B cell (primary cell): Measurements from ENCODE around the gene CCDC107. TPM values are rescaled to one million over a fixed set of nuclear protein-coding genes. Genes with fewer than 3 reads are reported as not detected.

Source experiments
- ATAC-seq: fragments of 200-7000 bp; cut with Tn5 transposase; one replicate; pipeline ENCODE4 v1.10.0; 2021; ENCODE audit warnings: low read depth, mild to moderate bottlenecking, moderate number of reproducible peaks, moderate library complexity
- CTCF ChIA-PET: fragments of 350-600 bp; sonication (Branson Sonifier 250); formaldehyde crosslinking; loops from one replicate; lab custom pipeline; 2021; ENCODE audit warnings: antibody characterized with exemption, inconsistent platforms; lab: Charles Lee
- POLR2A ChIA-PET: fragments of 350-600 bp; sonication (Branson Sonifier 250); formaldehyde crosslinking; loops from one replicate; lab custom pipeline; 2021; ENCODE audit warnings: antibody characterized with exemption; lab: Charles Lee
- DNase-seq: peaks from one replicate; pipeline ENCODE4 v3.0.0; 2013
- H2AFZ ChIP-seq: 2 replicates; pipeline ENCODE4 v1.6.1; 2012; ENCODE audit warnings: mild to moderate bottlenecking, low read depth, low read length; ENCODE audit not compliant: insufficient read depth, poor library complexity, severe bottlenecking
- H3K27ac ChIP-seq, 2 donors: 1 replicate in 1 of 2; 2 replicates in 1 of 2; pipeline ENCODE4 v1.5.1; 2012 to 2013; ENCODE audit warnings: low read length in 2 of 2, mild to moderate bottlenecking in 2 of 2, moderate library complexity in 1 of 2
- H3K27me3 ChIP-seq, 4 experiments: fragments of 200-600 bp in 1 of 4; sonication (generic) in 1 of 4; replicated peaks in 1 of 4; 1 replicate in 2 of 4; 2 replicates in 2 of 4; pipeline versions ENCODE4 v1.6.1 to v1.7.0; 2013 to 2016; ENCODE audit warnings: low read length in 3 of 4, mild to moderate bottlenecking in 2 of 4, mixed read lengths in 1 of 4, moderate library complexity in 1 of 4; ENCODE audit not compliant: insufficient read depth in 4 of 4, control insufficient read depth in 3 of 4; ENCODE audit errors: control extremely low read depth in 1 of 4
- H3K36me3 ChIP-seq, 2 experiments: replicated peaks in 1 of 2; 1 replicate in 1 of 2; 2 replicates in 1 of 2; pipeline versions ENCODE4 v1.6.1 to v1.7.1; 2013; ENCODE audit warnings: low read length in 1 of 2; ENCODE audit not compliant: insufficient read depth in 2 of 2, control insufficient read depth in 1 of 2; ENCODE audit errors: control extremely low read depth in 1 of 2, extremely low read depth in 1 of 2
- H3K4me1 ChIP-seq, 2 donors: fragments of 200-600 bp in 1 of 2; sonication (generic) in 1 of 2; 1 replicate in 1 of 2; 2 replicates in 1 of 2; pipeline versions ENCODE4 v1.5.1 to v1.6.1; 2013 to 2017; ENCODE audit warnings: low read length in 2 of 2; ENCODE audit not compliant: control insufficient read depth in 2 of 2, insufficient read depth in 2 of 2
- H3K4me2 ChIP-seq: replicated peaks from 2 replicates; pipeline ENCODE3; 2012; ENCODE audit warnings: mild to moderate bottlenecking, low read depth, low read length; ENCODE audit not compliant: poor library complexity, severe bottlenecking
- H3K4me3 ChIP-seq, 5 experiments: fragments of 200-600 bp in 1 of 5; sonication (generic) in 1 of 5; 1 replicate in 3 of 5; 2 replicates in 2 of 5; pipeline versions ENCODE4 v1.5.1 to v1.7.0; 2011 to 2016; ENCODE audit warnings: low read length in 4 of 5, mild to moderate bottlenecking in 4 of 5, low read depth in 2 of 5, control low read depth in 1 of 5, moderate library complexity in 1 of 5; ENCODE audit not compliant: insufficient read depth in 1 of 5; ENCODE audit errors: control extremely low read depth in 1 of 5, extremely low read depth in 1 of 5
- H3K79me2 ChIP-seq: fragments of 200-600 bp; sonication (generic); one replicate; pipeline ENCODE4 v1.6.0; 2016; ENCODE audit warnings: low read length; ENCODE audit not compliant: control insufficient read depth, insufficient read depth
- H3K9ac ChIP-seq: fragments of 200-600 bp; sonication (generic); 2 replicates; pipeline ENCODE4 v1.6.1; 2017; ENCODE audit warnings: mild to moderate bottlenecking, low read length, moderate library complexity
- H3K9me3 ChIP-seq, 3 donors: one replicate each; pipeline versions ENCODE4 v1.6.1 to v1.7.1; 2013; ENCODE audit warnings: low read length in 2 of 3; ENCODE audit not compliant: control insufficient read depth in 2 of 3, insufficient read depth in 1 of 3; ENCODE audit errors: control extremely low read depth in 1 of 3
- H4K20me1 ChIP-seq: 2 replicates; pipeline ENCODE4 v1.6.0; 2012; ENCODE audit warnings: mild to moderate bottlenecking, low read length; ENCODE audit not compliant: insufficient read depth, control insufficient read depth, poor library complexity, severe bottlenecking
- H3K27ac Mint-ChIP-seq: one replicate; pipeline ENCODE4 v1.8.0; 2021; ENCODE audit warnings: mixed read lengths
- H3K27me3 Mint-ChIP-seq: one replicate; pipeline ENCODE4 v1.8.0; 2021; ENCODE audit warnings: mixed read lengths
- H3K4me1 Mint-ChIP-seq: one replicate; pipeline ENCODE4 v1.8.0; 2021; ENCODE audit warnings: mixed read lengths
- H3K4me3 Mint-ChIP-seq: one replicate; pipeline ENCODE4 v1.8.0; 2021; ENCODE audit warnings: mixed read lengths
- H3K9me3 Mint-ChIP-seq: one replicate; pipeline ENCODE4 v1.8.0; 2022; ENCODE audit warnings: mixed read lengths; ENCODE audit not compliant: insufficient read depth
- CTCF ChIP-seq: fragments of 200-600 bp; IDR thresholded peaks from one replicate; pipeline ENCODE4 v1.8.0; 2022; ENCODE audit warnings: antibody characterized with exemption, mild to moderate bottlenecking
- EZH2 ChIP-seq: IDR thresholded peaks from 2 replicates; pipeline ENCODE4 v1.6.1; 2012; ENCODE audit warnings: borderline replicate concordance, low read depth, mild to moderate bottlenecking, moderate library complexity, low read length; ENCODE audit not compliant: insufficient read depth, poor library complexity, severe bottlenecking
- WGBS: methylation state at CpG from one replicate; pipeline ENCODE4 v1.1.5; 2013; ENCODE audit warnings: missing lambda C conversion rate; ENCODE audit not compliant: insufficient coverage; 5-methylcytosine and 5-hydroxymethylcytosine counted together
- intact Hi-C: fragments of 100-400 bp; cut with micrococcal nuclease; formaldehyde crosslinking; loops from one replicate; pipeline ENCODE4 v1.10.0; 2022
- polyA plus RNA-seq: library from polyadenylated mRNA; depleted of rRNA; stranded (reverse); fragments of >200 nt; gene quantifications from 2 replicates; pipeline ENCODE4 v1.2.3, GENCODE V29; 2012
- total RNA-seq, 2 donors: library from RNA; stranded (reverse); fragments of 120-200 nt in 1 of 2; gene quantifications; 1 replicate in 1 of 2; 2 replicates in 1 of 2; pipeline versions ENCODE4 v1.2.3 to v1.2.4, GENCODE V29; 2013 to 2022

The CCDC107 gene
- total and polyA plus RNA-seq, 2 donors (not counting 1 experiment from before 2014, with no cell fraction given) = 22.5 to 33.8 TPM

GRCh38 chr9:35661756-35662350, 3.8 kb downstream of the CCDC107 start:
- H3K4me3 ChIP-seq = no peak overlapping the region
- DNase-seq (no peak), ATAC-seq (no peak)
- Mint-ChIP-seq H3K27me3 (no peaks in the 10 kb centered on the region), H3K4me1 (peaks cover 78% of the 10 kb centered on the region), H3K4me3 (peak overlapping the region; percentile 48), H3K27ac (peak overlapping the region; percentile 88), H3K9me3 (no peaks in the 10 kb centered on the region)
- no peaks in the 10 kb centered on the region for H3K27me3 ChIP-seq
- ChIA-PET POLR2A (interaction anchor here (2.0 kb wide), 1 partner anchor 26 kb away, joined by 8 read pairs; no protein-coding TSS in a partner anchor), CTCF (interaction anchor here (0.9 to 15.0 kb wide), 13 partner anchors 12 to 220 kb away, joined by 3 to 268 read pairs (median 5); partner anchors contain the start of genes CA9, CD72 and SIT1)
- H3K9me3 ChIP-seq = peaks cover 0 to 3% (median 0%) of the 10 kb centered on the region in 3 donors
- WGBS = 68% methylated on average over 3 of the region's 3 CpGs
- no peaks in the 10 kb centered on the region for H4K20me1 ChIP-seq
- H3K4me1 ChIP-seq = peaks cover 53 to 79% of the 10 kb centered on the region in 2 donors
- no peak overlapping the region for H3K9ac ChIP-seq
- peaks cover 0 to 14% of the 10 kb centered on the region in 2 experiments for H3K36me3 ChIP-seq
- TF ChIP-seq EZH2 (no peak), CTCF (no peak)
- peak overlapping the region; percentile 47 for H3K4me2 ChIP-seq
- intact Hi-C loops = no loop called here
- no peak overlapping the region for H2AFZ ChIP-seq
- peaks cover 22% of the 10 kb centered on the region for H3K79me2 ChIP-seq
- H3K27ac ChIP-seq = peak overlapping the region; percentile 19 to 69

GRCh38 chr9:35662437-35662836, 4.3 kb downstream of the CCDC107 start:
- Mint-ChIP-seq H3K9me3 (no peaks in the 10 kb centered on the region), H3K4me1 (peaks cover 76% of the 10 kb centered on the region), H3K27ac (peak overlapping the region; percentile 88), H3K27me3 (no peaks in the 10 kb centered on the region), H3K4me3 (no peak overlapping the region)
- WGBS = 78% methylated on average over 7 of the region's 7 CpGs
- peaks cover 0 to 14% of the 10 kb centered on the region in 2 experiments for H3K36me3 ChIP-seq
- peak overlapping the region; percentile 47 for H3K4me2 ChIP-seq
- H3K27me3 ChIP-seq = no peaks in the 10 kb centered on the region
- H3K9ac ChIP-seq = no peak overlapping the region
- DNase-seq = no peak
- H4K20me1 ChIP-seq = no peaks in the 10 kb centered on the region
- no peak overlapping the region for H3K4me3 ChIP-seq
- ChIA-PET CTCF (interaction anchor here (1.3 to 15.0 kb wide), 7 partner anchors 11 to 220 kb away, joined by 3 to 268 read pairs (median 6); partner anchors contain the start of genes CA9, CD72 and SIT1), POLR2A (interaction anchor here (0.9 kb wide), 1 partner anchor 28 kb away, joined by 3 read pairs; no protein-coding TSS in a partner anchor)
- ATAC-seq = no peak
- intact Hi-C loops = no loop called here
- H3K27ac ChIP-seq = peak overlapping the region; percentile 27 to 69
- H2AFZ ChIP-seq = no peak overlapping the region
- peaks cover 0 to 3% (median 0%) of the 10 kb centered on the region in 3 donors for H3K9me3 ChIP-seq
- peaks cover 48 to 75% of the 10 kb centered on the region in 2 donors for H3K4me1 ChIP-seq
- TF ChIP-seq CTCF (no peak), EZH2 (no peak)
- peaks cover 22% of the 10 kb centered on the region for H3K79me2 ChIP-seq
